Measurements from ENCODE around the gene ZFHX3. TPM values are rescaled to one million over a fixed set of nuclear protein-coding genes. Genes with fewer than 3 reads are reported as not detected.

The ZFHX3 gene
- total and polyA plus RNA-seq, 2 of the 8 experiments (the other 6 are each of a cell fraction or from before 2014, with no cell fraction given), result 0.08 to 0.99 TPM

- TF ChIP-seq SAP30 (IDR thresholded peaks at IDR 0.05; ENCODE audit: insufficient read depth, insufficient replicate concordance, low read length) (no peak), ATF3 (IDR thresholded peaks at IDR 0.05; ENCODE audit: insufficient read depth, low read depth, low read length) (no peak), E2F6 (IDR thresholded peaks at IDR 0.05) (no peak), EZH2 (IDR thresholded peaks at IDR 0.05; ENCODE audit: low read depth, low read length, severe bottlenecking) (no peak), SRF (IDR thresholded peaks at IDR 0.05; ENCODE audit: low read depth, low read length) (no peak), CTCF (IDR thresholded peaks at IDR 0.05; ENCODE audit: control extremely low read depth in 1 of 3, insufficient read depth in 1 of 3, low read depth in 1 of 3, low read length in 3 of 3) (no peak), SP2 (IDR thresholded peaks at IDR 0.05; ENCODE audit: low read length) (no peak)
Observed at GRCh38 chr16:72908362-72909167, 139.4 kb downstream of the ZFHX3 start (continued).
